ENCODE data around the gene FBF1. TPM values are rescaled to one million over a fixed set of nuclear protein-coding genes. Genes with fewer than 3 reads are reported as not detected.

Gene FBF1
- total and polyA plus RNA-seq, 8 donors = 7.3 to 13.1 (median 9.0) TPM

DNA sequence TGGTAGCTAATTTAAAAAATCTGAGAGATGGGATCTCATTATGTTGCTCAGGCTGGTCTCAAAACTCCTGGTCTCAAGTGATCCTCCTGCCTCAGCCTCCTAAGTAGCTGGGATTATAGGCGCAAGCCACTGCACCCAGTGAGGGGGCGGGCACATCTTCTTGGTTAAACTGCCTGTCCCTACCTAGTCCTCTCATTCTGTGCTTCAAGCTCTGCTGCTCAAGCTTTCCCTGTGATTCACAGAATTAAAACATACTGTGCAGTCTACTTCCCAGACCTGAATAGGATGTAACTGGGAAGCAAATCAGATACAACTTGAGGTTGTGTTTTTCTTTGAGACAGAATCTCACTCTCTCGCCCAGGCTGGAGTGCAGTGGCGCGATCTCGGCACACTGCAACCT is 38.4 kb downstream of the FBF1 start:
- ATAC-seq = no peak
- intact Hi-C loops (cut with DNase I) = no loop called here
- no peak overlapping the region for H3K4me3 ChIP-seq

DNA sequence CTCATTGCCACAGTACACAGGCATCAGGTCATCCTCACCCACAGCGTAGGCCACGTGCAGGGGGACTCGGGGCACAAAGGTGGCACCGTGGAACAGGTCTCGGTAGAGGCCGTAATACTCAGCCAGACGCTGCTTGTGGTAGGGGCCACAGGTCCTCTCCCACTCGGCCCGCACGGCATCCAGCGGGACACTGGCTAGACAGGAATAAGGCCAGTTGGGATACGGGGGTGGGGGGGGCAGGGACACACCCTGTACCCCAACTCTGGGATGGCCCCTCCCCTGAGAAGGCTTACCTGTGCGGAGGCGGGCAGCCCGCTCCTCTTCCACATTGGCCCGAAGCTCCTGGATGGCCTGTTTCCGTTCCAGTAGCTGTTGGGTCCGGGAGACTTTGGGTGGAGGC is 39.1 kb downstream of the FBF1 start:
- intact Hi-C loops (cut with DNase I) = no loop called here
- H3K27ac ChIP-seq = no peak overlapping the region
- H3K36me3 ChIP-seq = peaks cover 0 to 52% of the 10 kb centered on the region in 2 donors
- TF ChIP-seq, protein P1, sequence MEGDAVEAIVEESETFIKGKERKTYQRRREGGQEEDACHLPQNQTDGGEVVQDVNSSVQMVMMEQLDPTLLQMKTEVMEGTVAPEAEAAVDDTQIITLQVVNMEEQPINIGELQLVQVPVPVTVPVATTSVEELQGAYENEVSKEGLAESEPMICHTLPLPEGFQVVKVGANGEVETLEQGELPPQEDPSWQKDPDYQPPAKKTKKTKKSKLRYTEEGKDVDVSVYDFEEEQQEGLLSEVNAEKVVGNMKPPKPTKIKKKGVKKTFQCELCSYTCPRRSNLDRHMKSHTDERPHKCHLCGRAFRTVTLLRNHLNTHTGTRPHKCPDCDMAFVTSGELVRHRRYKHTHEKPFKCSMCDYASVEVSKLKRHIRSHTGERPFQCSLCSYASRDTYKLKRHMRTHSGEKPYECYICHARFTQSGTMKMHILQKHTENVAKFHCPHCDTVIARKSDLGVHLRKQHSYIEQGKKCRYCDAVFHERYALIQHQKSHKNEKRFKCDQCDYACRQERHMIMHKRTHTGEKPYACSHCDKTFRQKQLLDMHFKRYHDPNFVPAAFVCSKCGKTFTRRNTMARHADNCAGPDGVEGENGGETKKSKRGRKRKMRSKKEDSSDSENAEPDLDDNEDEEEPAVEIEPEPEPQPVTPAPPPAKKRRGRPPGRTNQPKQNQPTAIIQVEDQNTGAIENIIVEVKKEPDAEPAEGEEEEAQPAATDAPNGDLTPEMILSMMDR (IDR thresholded peaks at IDR 0.05) = no peak
- no peaks in the 10 kb centered on the region for H3K27me3 ChIP-seq
- DNase-seq (no peak), ATAC-seq (no peak)
- H3K4me3 ChIP-seq = no peak overlapping the region
- peaks cover 15 to 35% of the 10 kb centered on the region in 2 donors for H3K4me1 ChIP-seq
- no peaks in the 10 kb centered on the region for H3K9me3 ChIP-seq

More for the DNA sequence above, 38.4 kb downstream of the FBF1 start:
- TF ChIP-seq, protein P1 (IDR thresholded peaks at IDR 0.05) = no peak
- Histone ChIP-seq H3K36me3 (peaks cover 0 to 52% of the 10 kb centered on the region in 2 donors), H3K4me1 (peaks cover 11 to 29% of the 10 kb centered on the region in 2 donors), H3K27me3 (no peaks in the 10 kb centered on the region), H3K27ac (no peak overlapping the region), H3K9me3 (no peaks in the 10 kb centered on the region)
- no peak for DNase-seq

DNA sequence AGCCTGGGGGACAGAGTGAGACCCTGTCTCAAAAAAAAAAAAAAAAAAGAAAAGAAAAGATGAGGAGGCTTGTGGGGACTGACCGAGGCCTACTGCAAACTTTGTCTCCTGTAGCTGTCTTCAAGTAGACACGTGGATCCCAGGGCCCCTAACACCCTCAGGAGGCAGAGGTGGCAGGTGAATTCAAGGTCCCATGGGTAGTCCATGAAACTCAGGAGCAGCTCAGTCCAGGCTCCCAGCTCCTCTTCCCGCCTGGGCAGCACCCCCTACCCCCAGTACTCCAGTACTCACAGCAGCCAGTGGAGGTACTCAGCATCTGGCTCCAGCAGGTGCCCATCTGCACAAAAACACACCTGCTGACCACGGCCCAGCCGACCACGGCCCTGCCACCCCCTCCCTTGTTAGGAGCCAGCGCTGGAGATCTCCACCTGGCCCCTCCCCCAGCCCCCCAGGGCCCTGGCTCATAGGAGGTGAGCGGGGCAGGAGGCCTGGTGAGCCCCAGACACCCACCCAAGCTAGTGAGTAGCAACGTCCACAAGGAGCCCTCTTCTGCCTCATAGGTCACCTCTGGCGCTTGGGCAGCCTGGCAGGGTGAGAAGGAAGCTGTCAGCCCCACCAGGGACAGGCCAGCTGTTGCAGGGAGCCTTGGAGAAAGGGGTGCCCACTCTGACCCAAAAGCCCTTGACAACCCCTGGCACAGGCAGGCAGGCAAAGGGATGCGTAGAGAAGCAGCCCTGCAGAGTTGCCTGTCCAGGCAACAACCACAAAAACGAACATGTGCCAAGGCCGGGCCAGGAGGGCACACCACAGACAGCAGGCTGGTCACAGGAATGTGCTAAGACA is 39.9 kb downstream of the FBF1 start:
- Histone ChIP-seq H3K4me1 (peaks cover 15 to 33% of the 10 kb centered on the region in 2 donors), H3K36me3 (peaks cover 0 to 52% of the 10 kb centered on the region in 2 donors), H3K9me3 (no peaks in the 10 kb centered on the region), H3K4me3 (no peak overlapping the region), H3K27me3 (no peaks in the 10 kb centered on the region), H3K27ac (no peak overlapping the region)
- TF ChIP-seq, protein P1 (IDR thresholded peaks at IDR 0.05) = no peak
- intact Hi-C loops (cut with DNase I) = no loop called here
- no peak for ATAC-seq
- DNase-seq = no peak

DNA sequence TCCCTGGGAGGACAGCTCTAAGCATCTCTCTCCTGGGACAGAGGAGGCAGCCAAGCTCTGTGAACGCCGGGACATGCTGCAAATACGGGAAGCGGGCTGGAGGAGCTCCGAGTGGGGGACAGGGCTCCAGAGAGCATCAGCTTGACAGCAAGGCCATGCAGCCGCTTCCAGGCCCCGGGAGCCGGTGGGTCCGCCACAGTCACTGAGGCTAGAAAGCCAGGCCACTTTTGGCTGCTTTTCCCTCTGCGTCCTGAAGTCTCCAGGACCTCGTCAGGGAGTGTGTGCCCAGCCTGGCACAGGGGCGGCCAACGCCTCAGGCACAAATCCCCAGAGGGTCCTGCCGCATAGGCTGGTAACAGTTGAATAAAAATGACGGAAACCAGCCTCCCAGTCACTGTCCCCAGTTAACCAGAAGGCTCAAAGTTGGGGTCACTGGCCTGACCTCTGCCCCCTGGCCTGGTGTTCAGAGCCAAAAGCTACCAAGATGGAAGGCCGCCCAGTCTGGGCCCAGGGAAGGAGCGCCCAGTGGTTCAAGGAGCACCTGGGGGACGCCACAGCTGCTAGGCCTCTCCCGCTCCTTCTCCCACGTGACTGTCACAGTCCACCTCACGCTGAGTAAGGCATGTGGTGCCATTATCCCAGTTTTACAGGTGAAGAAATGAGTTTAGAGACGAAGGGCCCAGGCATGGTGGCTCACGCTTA is 40.9 kb downstream of the FBF1 start:
- Histone ChIP-seq H3K4me1 (peaks cover 19 to 35% of the 10 kb centered on the region in 2 donors), H3K27me3 (no peaks in the 10 kb centered on the region), H3K9me3 (no peaks in the 10 kb centered on the region), H3K36me3 (peaks cover 0 to 52% of the 10 kb centered on the region in 2 donors), H3K4me3 (no peak overlapping the region), H3K27ac (no peak overlapping the region)
- DNase-seq = no peak
- ATAC-seq = no peak
- TF ChIP-seq, protein P1 (IDR thresholded peaks at IDR 0.05) = no peak
- intact Hi-C loops (cut with DNase I) = loop anchor here in 1 of 2 donors (10.0 kb wide), 1 partner anchor 125 kb away; a partner anchor contains a TSS

DNA sequence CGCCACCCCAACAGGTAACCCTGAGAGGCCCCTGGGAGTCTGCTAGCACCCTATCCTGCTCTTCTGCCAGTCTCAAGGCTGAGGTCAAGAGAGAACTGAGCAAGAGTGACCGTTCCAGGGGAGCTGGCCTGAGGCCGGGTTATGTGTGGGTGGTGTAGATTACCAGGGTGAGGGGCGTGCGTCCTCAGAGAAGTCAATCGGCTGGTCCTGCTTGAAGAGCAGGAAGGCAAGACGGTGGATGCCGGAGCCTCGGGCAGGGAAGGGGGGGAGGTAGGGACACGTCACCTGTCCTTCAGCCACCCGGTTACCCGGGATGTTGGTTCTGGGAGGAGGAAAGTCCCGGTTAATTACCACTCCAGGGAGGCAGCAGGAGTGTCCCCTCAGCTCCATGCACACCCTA is 41.5 kb downstream of the FBF1 start:
- peaks cover 24 to 40% of the 10 kb centered on the region in 2 donors for H3K4me1 ChIP-seq
- peaks cover 0 to 52% of the 10 kb centered on the region in 2 donors for H3K36me3 ChIP-seq
- TF ChIP-seq, protein P1 (IDR thresholded peaks at IDR 0.05) = no peak
- DNase-seq (no peak), ATAC-seq (no peak)
- no peak overlapping the region for H3K4me3 ChIP-seq
- H3K27me3 ChIP-seq = no peaks in the 10 kb centered on the region
- H3K9me3 ChIP-seq = no peaks in the 10 kb centered on the region
- intact Hi-C loops (cut with DNase I) = loop anchor here in 1 of 2 donors (10.0 kb wide), 1 partner anchor 125 kb away; a partner anchor contains a TSS
- no peak overlapping the region for H3K27ac ChIP-seq
